H1 (cell line): Measurements from ENCODE around the gene SYK. TPM values are rescaled to one million over a fixed set of nuclear protein-coding genes. Genes with fewer than 3 reads are reported as not detected.
A peak's percentile ranks its signal among the peaks of the same experiment; 100 is the strongest.

Experiments used
- CTCF ChIA-PET: fragments of 300-600 bp; sonication (Branson Sonifier 250); formaldehyde crosslinking; loops from one replicate; lab custom pipeline; 2021; ENCODE audit not compliant: partially characterized antibody; lab: Charles Lee
- POLR2A ChIA-PET: fragments of 300-600 bp; sonication (Branson Sonifier 250); formaldehyde crosslinking; loops from one replicate; lab custom pipeline; 2021; ENCODE audit warnings: inconsistent platforms; ENCODE audit not compliant: partially characterized antibody; lab: Charles Lee
- DNase-seq, 2 experiments: peaks; one replicate each; pipeline versions ENCODE4 v3.0.0 to v3.0.0-alpha.2; 2010 to 2022; ENCODE audit warnings: low spot score in 2 of 2, low read depth in 1 of 2, mixed read lengths in 1 of 2
- FAIRE-seq: peaks from 2 replicates; lab custom pipeline; 2011; peaks lifted over from hg19 to GRCh38; lab: Jason Lieb, UNC
- H2AFZ ChIP-seq: 2 replicates; pipeline ENCODE4 v1.8.1; 2012; ENCODE audit warnings: low read length, inconsistent platforms
- H2AK5ac ChIP-seq: 2 replicates; pipeline ENCODE4 v1.6.1; 2013; ENCODE audit warnings: low read depth, low read length
- H2BK120ac ChIP-seq: replicated peaks from 2 replicates; pipeline ENCODE3; 2013; ENCODE audit warnings: low read depth, low read length, inconsistent platforms
- H2BK12ac ChIP-seq: 2 replicates; pipeline ENCODE4 v1.6.1; 2013; ENCODE audit warnings: low read depth, low read length
- H2BK15ac ChIP-seq: 2 replicates; pipeline ENCODE4 v1.6.1; 2013; ENCODE audit warnings: low read length
- H2BK20ac ChIP-seq: 2 replicates; pipeline ENCODE4 v1.6.1; 2013; ENCODE audit warnings: low read length
- H2BK5ac ChIP-seq: 2 replicates; pipeline ENCODE4 v1.6.1; 2013; ENCODE audit warnings: low read depth, low read length
- H3K14ac ChIP-seq: 2 replicates; pipeline ENCODE4 v1.6.1; 2013; ENCODE audit warnings: inconsistent platforms; ENCODE audit not compliant: insufficient read length
- H3K18ac ChIP-seq: 2 replicates; pipeline ENCODE4 v1.6.1; 2013; ENCODE audit warnings: low read length; ENCODE audit errors: extremely low read depth
- H3K23ac ChIP-seq: 2 replicates; pipeline ENCODE4 v1.6.1; 2013; ENCODE audit warnings: inconsistent platforms; ENCODE audit not compliant: insufficient read length
- H3K23me2 ChIP-seq: 2 replicates; pipeline ENCODE4 v1.6.1; 2013; ENCODE audit warnings: low read depth, low read length
- H3K27ac ChIP-seq: 2 replicates; pipeline ENCODE4 v1.6.1; 2011; ENCODE audit warnings: low read depth, low read length, inconsistent platforms
- H3K27me3 ChIP-seq, 4 experiments: replicated peaks in 1 of 4; 1 replicate in 1 of 4; 2 replicates in 3 of 4; pipeline versions ENCODE4 v1.6.1 to v1.8.1; 2011 to 2013; ENCODE audit warnings: low read length in 3 of 4, mild to moderate bottlenecking in 3 of 4, inconsistent platforms in 2 of 4, mixed read lengths in 2 of 4, moderate library complexity in 1 of 4; ENCODE audit not compliant: control insufficient read depth in 3 of 4, insufficient read depth in 3 of 4; ENCODE audit errors: extremely low read depth in 1 of 4
- H3K36me3 ChIP-seq, 4 experiments: 2 replicates each; pipeline versions ENCODE4 v1.6.1 to v1.8.1; 2011 to 2013; ENCODE audit warnings: mild to moderate bottlenecking in 4 of 4, low read length in 3 of 4, moderate library complexity in 2 of 4, control low read depth in 1 of 4, inconsistent platforms in 1 of 4; ENCODE audit not compliant: insufficient read depth in 4 of 4, control insufficient read depth in 2 of 4
- H3K4ac ChIP-seq: replicated peaks from 2 replicates; pipeline ENCODE3; 2013; ENCODE audit warnings: low read length, low read depth, mixed read lengths, inconsistent platforms; ENCODE audit not compliant: insufficient read length
- H3K4me1 ChIP-seq, 4 experiments: replicated peaks in 1 of 4; 1 replicate in 1 of 4; 2 replicates in 3 of 4; pipeline versions ENCODE4 v1.6.1 to v1.8.1; 2011 to 2013; ENCODE audit warnings: low read length in 3 of 4, inconsistent platforms in 2 of 4, mixed read lengths in 1 of 4; ENCODE audit not compliant: insufficient read depth in 4 of 4, control insufficient read depth in 3 of 4
- H3K4me2 ChIP-seq, 2 experiments: 2 replicates each; pipeline versions ENCODE4 v1.6.1 to v1.8.1; 2011 to 2013; ENCODE audit warnings: low read depth in 2 of 2, low read length in 2 of 2, control low read depth in 1 of 2, inconsistent platforms in 1 of 2, mild to moderate bottlenecking in 1 of 2; ENCODE audit not compliant: insufficient read depth in 1 of 2
- H3K4me3 ChIP-seq, 4 experiments: fragments of 200-600, 300-600 bp in 1 of 4; sonication (generic), shearing (Covaris generic), sonication (Bioruptor Twin) in 1 of 4; 2 replicates each; pipeline versions ENCODE4 v1.5.1 to v1.8.1; 2011 to 2016; ENCODE audit warnings: low read length in 4 of 4, low read depth in 3 of 4, control low read depth in 2 of 4, inconsistent platforms in 2 of 4, mild to moderate bottlenecking in 2 of 4, mixed read lengths in 1 of 4, moderate library complexity in 1 of 4; ENCODE audit not compliant: insufficient read depth in 2 of 4; ENCODE audit errors: extremely low read depth in 1 of 4
- H3K56ac ChIP-seq: replicated peaks from 2 replicates; pipeline ENCODE3; 2013; ENCODE audit warnings: low read depth, mild to moderate bottlenecking, mixed read lengths, low read length, inconsistent platforms; ENCODE audit not compliant: insufficient read length
- H3K79me1 ChIP-seq: 2 replicates; pipeline ENCODE4 v1.6.1; 2013; ENCODE audit warnings: low read depth, low read length, control low read depth
- H3K79me2 ChIP-seq, 2 experiments: 2 replicates each; pipeline versions ENCODE4 v1.6.1 to v1.8.1; 2012 to 2013; ENCODE audit warnings: low read length in 2 of 2, mild to moderate bottlenecking in 2 of 2, inconsistent platforms in 1 of 2; ENCODE audit not compliant: insufficient read depth in 2 of 2, control insufficient read depth in 1 of 2
- H3K9ac ChIP-seq, 4 experiments: replicated peaks in 1 of 4; 1 replicate in 1 of 4; 2 replicates in 3 of 4; pipeline versions ENCODE4 v1.6.1 to v1.8.1; 2011 to 2013; ENCODE audit warnings: low read depth in 3 of 4, low read length in 3 of 4, control low read depth in 2 of 4, mild to moderate bottlenecking in 2 of 4, moderate library complexity in 2 of 4, inconsistent platforms in 1 of 4; ENCODE audit errors: extremely low read depth in 1 of 4
- H3K9me3 ChIP-seq, 2 experiments: 2 replicates each; pipeline versions ENCODE4 v1.6.1 to v1.8.1; 2012 to 2013; ENCODE audit warnings: mild to moderate bottlenecking in 2 of 2, moderate library complexity in 2 of 2, control low read depth in 1 of 2, inconsistent platforms in 1 of 2, low read depth in 1 of 2, low read length in 1 of 2, mixed read lengths in 1 of 2; ENCODE audit not compliant: insufficient read depth in 2 of 2
- H4K20me1 ChIP-seq, 2 experiments: replicated peaks in 1 of 2; 2 replicates each; pipeline versions ENCODE3 to v1.8.1; 2011 to 2013; ENCODE audit warnings: inconsistent platforms in 2 of 2, low read length in 2 of 2, mild to moderate bottlenecking in 1 of 2; ENCODE audit not compliant: insufficient read depth in 2 of 2, control insufficient read depth in 1 of 2
- H4K5ac ChIP-seq: 2 replicates; pipeline ENCODE4 v1.6.1; 2013; ENCODE audit warnings: low read length, low read depth, mixed read lengths, inconsistent platforms; ENCODE audit not compliant: insufficient read length
- H4K8ac ChIP-seq: 2 replicates; pipeline ENCODE4 v1.8.0; 2013; ENCODE audit warnings: mild to moderate bottlenecking, moderate library complexity, low read length, inconsistent platforms; ENCODE audit not compliant: insufficient read depth; ENCODE audit errors: extremely low read depth
- H4K91ac ChIP-seq: replicated peaks from 2 replicates; pipeline ENCODE3; 2013; ENCODE audit warnings: low read length, mixed read lengths, inconsistent platforms; ENCODE audit not compliant: insufficient read length
- ASH2L ChIP-seq: fragments of 200-600, 300-600 bp; sonication (generic); IDR thresholded peaks from one replicate; pipeline ENCODE4 v1.7.1; 2017; ENCODE audit warnings: low read length
- ATF2 ChIP-seq: IDR thresholded peaks from 2 replicates; pipeline ENCODE4 v1.6.1; 2012; ENCODE audit warnings: low read length, inconsistent platforms
- CTBP2 ChIP-seq: IDR thresholded peaks from 2 replicates; pipeline ENCODE4 v1.7.0; 2011; ENCODE audit warnings: borderline replicate concordance, mild to moderate bottlenecking, moderate library complexity, mixed read lengths, low read length; ENCODE audit not compliant: insufficient read depth, insufficient read length
- KDM1A ChIP-seq: fragments of 200-600, 300-600 bp; sonication (generic); IDR thresholded peaks from 2 replicates; pipeline ENCODE4 v1.7.1; 2016; ENCODE audit warnings: mild to moderate bottlenecking, low read length, borderline replicate concordance
- MAFK ChIP-seq: IDR thresholded peaks from 2 replicates; pipeline ENCODE4 v1.6.1; 2012; ENCODE audit warnings: low read depth, mild to moderate bottlenecking, improper control_type of control experiment, low read length
- SUZ12 ChIP-seq: fragments of 200-600 bp; sonication (generic); IDR thresholded peaks from 2 replicates; pipeline ENCODE4 v1.6.1; 2012; ENCODE audit warnings: mild to moderate bottlenecking, inconsistent platforms, low read length, moderate library complexity, mixed read lengths
- TAF7 ChIP-seq: optimal IDR thresholded peaks from 2 replicates; pipeline ENCODE3; 2011; ENCODE audit warnings: low read depth, mild to moderate bottlenecking, inconsistent platforms, low read length, moderate library complexity, borderline replicate concordance
- TCF12 ChIP-seq: IDR thresholded peaks from 2 replicates; pipeline ENCODE4 v1.6.1; 2011; ENCODE audit warnings: low read depth, mild to moderate bottlenecking, low read length
- TEAD4 ChIP-seq: IDR thresholded peaks from 2 replicates; pipeline ENCODE4 v1.6.1; 2012; ENCODE audit warnings: low read depth, low read length, inconsistent platforms, mixed read lengths
- USF2 ChIP-seq: IDR thresholded peaks from 2 replicates; pipeline ENCODE4 v1.6.1; 2011; ENCODE audit warnings: low read length, improper control_type of control experiment
- WGBS, 2 experiments: shearing (Covaris generic) in 1 of 2; methylation state at CpG; one replicate each; pipeline versions ENCODE4 v1.1.6 to v1.1.7; 2013 to 2015; ENCODE audit warnings: low lambda C conversion rate in 2 of 2, mixed read lengths in 2 of 2, inconsistent platforms in 1 of 2, low coverage in 1 of 2, missing lambda C conversion rate in 1 of 2; ENCODE audit not compliant: insufficient replicate concordance in 2 of 2, insufficient coverage in 1 of 2, insufficient read length in 1 of 2; ENCODE audit errors: extremely low coverage in 1 of 2, missing lambda C conversion rate in 1 of 2; 5-methylcytosine and 5-hydroxymethylcytosine counted together
- polyA plus RNA-seq, 7 experiments: library from polyadenylated mRNA; depleted of rRNA in 3 of 7; stranded (reverse) in 5 of 7; unstranded in 2 of 7; fragments of >200 nt in 5 of 7; fragments of 200-250 nt in 2 of 7; gene quantifications; 1 replicate in 5 of 7; 2 replicates in 1 of 7; 4 replicates in 1 of 7; pipeline versions ENCODE4 v1.2.1 to v1.2.3, GENCODE V29; 2011 to 2013; ENCODE audit warnings: missing spikeins in 2 of 7, mixed read lengths in 2 of 7
- total RNA-seq: library from RNA; stranded (reverse); fragmentation: NEBNext Ultra II Directional; extraction: Animal tissue kit (Norgen Biotek cat#: 25700); gene quantifications from 2 replicates; pipeline ENCODE4 v1.2.1, GENCODE V29; 2021

The SYK gene
- total and polyA plus RNA-seq, 2 of the 8 experiments (the other 6 are each of a cell fraction or from before 2014, with no cell fraction given) = 1.5 to 4.4 TPM

- Histone ChIP-seq H2BK20ac (no peak overlapping the region), H3K56ac (peak overlapping the region; percentile 50), H3K9me3 (peaks cover 3 to 15% of the 10 kb centered on the region in 2 experiments; a peak in 3 of 4 replicates), H3K4ac (no peak overlapping the region), H3K27ac (no peak overlapping the region), H4K8ac (no peak overlapping the region), H3K27me3 (no peaks in the 10 kb centered on the region; a peak in 1 of 7 replicates), H3K79me2 (peaks cover 0 to 9% of the 10 kb centered on the region in 2 experiments; a peak in 1 of 4 replicates), H3K9ac (no peak overlapping the region), H2BK15ac (no peak overlapping the region), H3K23ac (peak overlapping the region; percentile 2), H3K14ac (peak overlapping the region; percentile 5), H4K20me1 (peaks cover 0 to 17% of the 10 kb centered on the region in 2 experiments), H2AFZ (no peak overlapping the region), H2BK5ac (0 out of 2 replicates have a peak overlapping the region, but pooled peaks have one; percentile 28), H3K4me1 (no peaks in the 10 kb centered on the region; a peak in 1 of 7 replicates), H3K79me1 (peaks cover 9% of the 10 kb centered on the region; the same call in 1 of the 2 replicates), H2BK120ac (peak overlapping the region; percentile 21), H2AK5ac (peak overlapping the region; percentile 79; the same call in 1 of the 2 replicates), H4K5ac (no peak overlapping the region), H4K91ac (peak overlapping the region; percentile 81), H2BK12ac (no peak overlapping the region; the same call in 1 of the 2 replicates), H3K4me3 (no peak overlapping the region), H3K18ac (no peak overlapping the region), H3K36me3 (peaks cover 0 to 6% (median 0%) of the 10 kb centered on the region in 4 experiments; a peak in 1 of 8 replicates), H3K23me2 (peaks cover 18% of the 10 kb centered on the region; the same call in 1 of the 2 replicates), H3K4me2 (no peak overlapping the region)
- peak; percentile 39 for FAIRE-seq
- DNase-seq = no peak
- CTCF ChIA-PET = no interaction called here
- WGBS, 2 experiments = 91% methylated on average over 1 of the region's 1 CpG; no CpG with 5 or more reads in 1 of the 2 experiments
- POLR2A ChIA-PET = no interaction called here
- no peak for TF ChIP-seq SUZ12
- no peak for TF ChIP-seq MAFK
- TF ChIP-seq ASH2L = no peak
- TF ChIP-seq TCF12 = no peak
- TF ChIP-seq CTBP2 = no peak
- no peak for TF ChIP-seq USF2
- no peak for TF ChIP-seq ATF2
- no peak for TF ChIP-seq KDM1A
- no peak for TF ChIP-seq TEAD4
- no peak for TF ChIP-seq TAF7
Observed at GRCh38 chr9:90841615-90842014, 40.0 kb downstream of the SYK start.
